Measurements from ENCODE around the gene TSPAN9. TPM values are rescaled to one million over a fixed set of nuclear protein-coding genes. Genes with fewer than 3 reads are reported as not detected.

TSPAN9 gene
- total and polyA plus RNA-seq, 3 donors from 2014 or later: 14.2 to 23.5 (median 19.8) TPM

DNA sequence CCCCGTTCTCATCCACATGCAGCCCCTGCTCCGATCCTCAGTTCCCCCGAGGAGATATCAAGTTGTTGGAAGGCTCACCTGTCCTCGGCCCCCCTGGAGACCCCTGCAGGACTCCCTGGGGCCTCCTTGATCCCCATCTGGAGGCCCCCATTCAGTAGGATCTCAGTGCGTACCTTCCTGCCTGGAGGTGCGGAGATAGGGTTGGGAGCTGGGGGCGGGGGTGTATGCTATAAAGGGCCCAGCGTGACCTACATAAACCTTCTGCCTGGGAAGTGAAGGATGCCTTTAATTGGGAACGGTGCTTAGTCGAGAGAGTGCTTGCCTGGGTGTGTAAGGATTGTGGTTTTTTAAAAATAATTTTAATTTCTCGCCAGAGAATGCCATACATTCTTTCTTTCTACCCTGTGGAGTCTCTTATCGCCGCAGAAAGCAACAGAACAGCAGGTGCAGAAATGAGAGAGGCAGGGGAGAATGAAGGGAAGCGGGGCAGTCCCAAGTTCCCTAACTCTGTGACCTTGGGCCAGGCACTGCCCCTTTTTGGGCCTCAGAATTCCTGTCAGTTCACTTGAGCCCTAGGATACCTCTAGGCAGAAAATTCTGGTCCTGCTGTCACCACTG is 153.7 kb downstream of the TSPAN9 start:
- Histone ChIP-seq H3K9me3 (no peaks in the 10 kb centered on the region), H3K27ac (no peak overlapping the region), H3K4me1 (peaks cover 14% of the 10 kb centered on the region), H3K4me3 (no peak overlapping the region), H3K36me3 (ENCODE audit: low read depth, missing control alignments) (no peaks in the 10 kb centered on the region), H3K27me3 (no peaks in the 10 kb centered on the region)
- TF ChIP-seq, protein P1, sequence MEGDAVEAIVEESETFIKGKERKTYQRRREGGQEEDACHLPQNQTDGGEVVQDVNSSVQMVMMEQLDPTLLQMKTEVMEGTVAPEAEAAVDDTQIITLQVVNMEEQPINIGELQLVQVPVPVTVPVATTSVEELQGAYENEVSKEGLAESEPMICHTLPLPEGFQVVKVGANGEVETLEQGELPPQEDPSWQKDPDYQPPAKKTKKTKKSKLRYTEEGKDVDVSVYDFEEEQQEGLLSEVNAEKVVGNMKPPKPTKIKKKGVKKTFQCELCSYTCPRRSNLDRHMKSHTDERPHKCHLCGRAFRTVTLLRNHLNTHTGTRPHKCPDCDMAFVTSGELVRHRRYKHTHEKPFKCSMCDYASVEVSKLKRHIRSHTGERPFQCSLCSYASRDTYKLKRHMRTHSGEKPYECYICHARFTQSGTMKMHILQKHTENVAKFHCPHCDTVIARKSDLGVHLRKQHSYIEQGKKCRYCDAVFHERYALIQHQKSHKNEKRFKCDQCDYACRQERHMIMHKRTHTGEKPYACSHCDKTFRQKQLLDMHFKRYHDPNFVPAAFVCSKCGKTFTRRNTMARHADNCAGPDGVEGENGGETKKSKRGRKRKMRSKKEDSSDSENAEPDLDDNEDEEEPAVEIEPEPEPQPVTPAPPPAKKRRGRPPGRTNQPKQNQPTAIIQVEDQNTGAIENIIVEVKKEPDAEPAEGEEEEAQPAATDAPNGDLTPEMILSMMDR (IDR thresholded peaks at IDR 0.05): no peak
- no peak for TF ChIP-seq POLR2A (IDR thresholded peaks at IDR 0.05)
- DNase-seq: no peak
- intact Hi-C loops (cut with DNase I; ENCODE audit: low total_unique reads): no loop called here
- 39 to 65% methylated on average over 12 to 14 of the region's 14 CpGs for WGBS, 2 donors

- H3K4me3 ChIP-seq: no peak overlapping the region
- no peak overlapping the region for H3K27ac ChIP-seq
- H3K27me3 ChIP-seq: no peaks in the 10 kb centered on the region
- no peaks in the 10 kb centered on the region for H3K9me3 ChIP-seq
- intact Hi-C loops (cut with DNase I; ENCODE audit: low total_unique reads): no loop called here
- peaks cover 14% of the 10 kb centered on the region for H3K4me1 ChIP-seq
- H3K36me3 ChIP-seq (ENCODE audit: low read depth, missing control alignments): no peaks in the 10 kb centered on the region
- no peak for TF ChIP-seq POLR2A (IDR thresholded peaks at IDR 0.05)
- TF ChIP-seq, protein P1 (IDR thresholded peaks at IDR 0.05): no peak
- WGBS, 2 donors: 56 to 66% methylated on average over 4 to 19 of the region's 19 CpGs
- DNase-seq: no peak
Observed at GRCh38 chr12:3231399-3231876, 154.3 kb downstream of the TSPAN9 start.

DNA sequence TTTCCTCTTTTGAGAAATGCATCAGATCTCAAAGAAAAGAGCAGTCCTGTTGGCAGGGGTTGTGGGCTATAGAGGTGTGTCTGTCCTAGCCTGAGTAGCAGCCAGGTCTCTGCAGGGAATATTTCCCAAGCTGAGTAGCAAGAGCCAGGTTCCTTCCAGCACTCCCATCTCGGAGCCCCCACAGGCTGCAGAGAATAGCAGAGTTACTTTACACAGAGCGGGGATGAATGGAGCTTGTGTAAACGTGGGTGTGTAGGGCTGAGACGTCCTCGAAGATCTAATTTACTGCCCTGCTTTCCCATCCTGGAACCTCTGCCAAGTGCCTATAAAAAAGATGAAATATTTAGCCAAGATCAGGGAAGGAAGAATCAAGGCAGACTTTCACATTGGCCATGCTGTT is 156.6 kb downstream of the TSPAN9 start:
- intact Hi-C loops (cut with DNase I; ENCODE audit: low total_unique reads): no loop called here
- H3K27me3 ChIP-seq: no peaks in the 10 kb centered on the region
- H3K27ac ChIP-seq: no peak overlapping the region
- DNase-seq: no peak
- H3K36me3 ChIP-seq (ENCODE audit: low read depth, missing control alignments): no peaks in the 10 kb centered on the region
- no peaks in the 10 kb centered on the region for H3K9me3 ChIP-seq
- 50 to 62% methylated on average over 5 of the region's 5 CpGs for WGBS, 2 donors
- H3K4me1 ChIP-seq: peaks cover 14% of the 10 kb centered on the region
- TF ChIP-seq POLR2A (IDR thresholded peaks at IDR 0.05): no peak
- TF ChIP-seq, protein P1 (IDR thresholded peaks at IDR 0.05): no peak
- no peak overlapping the region for H3K4me3 ChIP-seq

DNA sequence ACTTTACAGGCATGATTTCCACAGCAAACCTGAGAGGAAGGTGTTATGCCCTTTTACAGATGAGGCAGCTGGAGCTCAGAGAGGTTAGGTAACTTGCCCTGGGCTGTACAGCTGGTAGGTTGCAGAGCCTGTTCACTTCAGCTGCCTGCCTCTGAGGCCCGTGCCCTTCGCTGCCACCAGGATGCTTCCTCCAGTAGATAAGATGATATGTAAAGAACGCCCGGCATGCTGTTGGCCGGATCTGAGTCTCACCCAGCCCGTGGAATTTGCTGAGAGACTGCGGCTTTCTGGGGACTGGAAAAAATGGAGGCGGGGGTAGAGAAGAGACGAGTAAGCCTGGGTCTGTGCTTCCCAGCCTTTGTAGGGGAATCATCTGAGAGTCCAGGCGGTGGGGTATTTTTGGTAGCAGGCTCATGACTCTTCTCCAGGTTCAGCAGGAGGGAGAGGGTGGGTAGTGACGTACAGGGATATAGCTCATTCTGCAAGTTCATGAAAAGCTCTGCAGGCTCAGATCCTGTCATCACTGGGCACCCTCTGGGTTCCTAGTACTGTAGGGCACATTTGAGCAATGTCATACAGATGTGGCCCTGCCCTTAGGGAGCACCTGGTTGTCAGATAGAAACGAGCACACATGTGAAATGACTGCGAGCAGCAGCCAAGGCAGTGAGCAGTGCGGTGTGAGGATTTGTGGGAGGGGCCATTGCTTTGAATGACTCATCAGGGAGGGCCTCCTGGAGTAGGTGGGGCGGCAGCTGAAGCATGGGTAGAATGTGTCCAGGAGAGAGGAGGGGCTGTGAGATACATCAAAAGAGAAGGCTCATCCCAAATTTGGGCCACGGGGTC is 159.4 kb downstream of the TSPAN9 start:
- Histone ChIP-seq H3K27me3 (no peaks in the 10 kb centered on the region), H3K9me3 (no peaks in the 10 kb centered on the region), H3K4me1 (peaks cover 3% of the 10 kb centered on the region), H3K27ac (no peak overlapping the region), H3K4me3 (no peak overlapping the region), H3K36me3 (ENCODE audit: low read depth, missing control alignments) (no peaks in the 10 kb centered on the region)
- intact Hi-C loops (cut with DNase I; ENCODE audit: low total_unique reads): no loop called here
- DNase-seq: no peak
- WGBS, 2 donors: 76 to 90% methylated on average over 16 of the region's 16 CpGs
- no peak for TF ChIP-seq POLR2A (IDR thresholded peaks at IDR 0.05)
- TF ChIP-seq, protein P1 (IDR thresholded peaks at IDR 0.05): no peak

Measured in testis (tissue), 3 donors.